ENCODE data around the gene ITM2C. TPM values are rescaled to one million over a fixed set of nuclear protein-coding genes. Genes with fewer than 3 reads are reported as not detected.
A peak's percentile ranks its signal among the peaks of the same experiment; 100 is the strongest.

ITM2C gene
- total and polyA plus RNA-seq, 2 of the 13 experiments (the other 11 are each of a cell fraction or from before 2014, with no cell fraction given) = 70.5 to 270 TPM

DNA sequence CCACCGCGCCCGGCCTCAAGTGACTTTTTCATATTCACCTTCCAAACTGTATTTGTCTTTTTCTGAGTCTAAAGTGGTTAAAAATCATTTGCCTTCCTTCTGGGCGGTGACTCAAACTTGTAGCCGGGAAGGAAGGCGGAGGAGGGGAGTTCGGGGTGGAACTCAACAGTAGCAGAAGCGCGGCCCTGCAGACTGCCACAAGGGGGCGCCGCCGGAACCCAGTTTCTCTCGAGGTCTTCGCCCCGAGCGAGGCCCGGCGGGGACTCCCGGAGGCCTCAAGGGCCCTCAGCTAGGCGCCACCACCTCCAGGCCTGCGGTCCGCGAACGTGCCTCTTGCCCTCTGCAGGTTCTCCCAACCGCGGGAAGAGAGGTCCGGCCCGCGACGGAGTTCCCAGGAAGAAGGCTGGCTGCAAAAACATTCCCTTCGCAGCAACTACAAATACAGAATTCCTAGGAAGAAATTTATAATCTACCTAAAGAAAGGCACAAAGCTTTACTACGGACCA lies 16.8 kb upstream of the ITM2C start (continued):
- TF ChIP-seq HDAC1 (CRISPR knock-in tag; IDR thresholded peaks at IDR 0.05) (peak; percentile 57; the same call in 1 of the 2 replicates), FOXK1 (CRISPR knock-in tag; IDR thresholded peaks at IDR 0.05; ENCODE audit: borderline replicate concordance, low read depth) (no peak), ZNF83 (CRISPR knock-in tag; IDR thresholded peaks at IDR 0.05; ENCODE audit: borderline replicate concordance) (no peak), HNF4G (IDR thresholded peaks at IDR 0.05; ENCODE audit: borderline replicate concordance, low read depth, low read length) (no peak), HNF4G (CRISPR knock-in tag; IDR thresholded peaks at IDR 0.05; ENCODE audit: borderline replicate concordance, low read depth) (0 out of 2 replicates have a peak, but pooled peaks have one; percentile 53), DMAP1 (CRISPR knock-in tag; IDR thresholded peaks at IDR 0.05) (peak; percentile 37; the same call in 1 of the 2 replicates), RFX5 (IDR thresholded peaks at IDR 0.05; ENCODE audit: low read depth, low read length) (no peak), WIZ (CRISPR knock-in tag; IDR thresholded peaks at IDR 0.05) (no peak), PPARG (CRISPR knock-in tag; conservative IDR thresholded peaks at IDR 0.05) (no peak), ISX (CRISPR knock-in tag; conservative IDR thresholded peaks at IDR 0.05) (no peak), FOSL1 (CRISPR knock-in tag; IDR thresholded peaks at IDR 0.05; ENCODE audit: borderline replicate concordance) (no peak), ZNF160 (CRISPR knock-in tag; IDR thresholded peaks at IDR 0.05) (peak; percentile 75; the same call in 1 of the 2 replicates), MEIS1 (CRISPR knock-in tag; IDR thresholded peaks at IDR 0.05; ENCODE audit: borderline replicate concordance) (no peak), POLR2G (IDR thresholded peaks at IDR 0.05; ENCODE audit: low read depth, low read length) (no peak), ZFP1 (CRISPR knock-in tag; IDR thresholded peaks at IDR 0.05) (no peak), CHD2 (IDR thresholded peaks at IDR 0.05; ENCODE audit: low read depth, low read length) (0 out of 2 replicates have a peak, but pooled peaks have one; percentile 42), ZNF780A (CRISPR knock-in tag; IDR thresholded peaks at IDR 0.05) (no peak), SALL1 (CRISPR knock-in tag; IDR thresholded peaks at IDR 0.05) (peak; percentile 73)
- TF ChIP-seq, protein P1, sequence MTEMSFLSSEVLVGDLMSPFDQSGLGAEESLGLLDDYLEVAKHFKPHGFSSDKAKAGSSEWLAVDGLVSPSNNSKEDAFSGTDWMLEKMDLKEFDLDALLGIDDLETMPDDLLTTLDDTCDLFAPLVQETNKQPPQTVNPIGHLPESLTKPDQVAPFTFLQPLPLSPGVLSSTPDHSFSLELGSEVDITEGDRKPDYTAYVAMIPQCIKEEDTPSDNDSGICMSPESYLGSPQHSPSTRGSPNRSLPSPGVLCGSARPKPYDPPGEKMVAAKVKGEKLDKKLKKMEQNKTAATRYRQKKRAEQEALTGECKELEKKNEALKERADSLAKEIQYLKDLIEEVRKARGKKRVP (CRISPR knock-in tag; IDR thresholded peaks at IDR 0.05) = no peak
- TF ChIP-seq, protein P2, sequence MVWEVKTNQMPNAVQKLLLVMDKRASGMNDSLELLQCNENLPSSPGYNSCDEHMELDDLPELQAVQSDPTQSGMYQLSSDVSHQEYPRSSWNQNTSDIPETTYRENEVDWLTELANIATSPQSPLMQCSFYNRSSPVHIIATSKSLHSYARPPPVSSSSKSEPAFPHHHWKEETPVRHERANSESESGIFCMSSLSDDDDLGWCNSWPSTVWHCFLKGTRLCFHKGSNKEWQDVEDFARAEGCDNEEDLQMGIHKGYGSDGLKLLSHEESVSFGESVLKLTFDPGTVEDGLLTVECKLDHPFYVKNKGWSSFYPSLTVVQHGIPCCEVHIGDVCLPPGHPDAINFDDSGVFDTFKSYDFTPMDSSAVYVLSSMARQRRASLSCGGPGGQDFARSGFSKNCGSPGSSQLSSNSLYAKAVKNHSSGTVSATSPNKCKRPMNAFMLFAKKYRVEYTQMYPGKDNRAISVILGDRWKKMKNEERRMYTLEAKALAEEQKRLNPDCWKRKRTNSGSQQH (CRISPR knock-in tag; IDR thresholded peaks at IDR 0.05; ENCODE audit: low read depth) = no peak
- TF ChIP-seq, protein P3, sequence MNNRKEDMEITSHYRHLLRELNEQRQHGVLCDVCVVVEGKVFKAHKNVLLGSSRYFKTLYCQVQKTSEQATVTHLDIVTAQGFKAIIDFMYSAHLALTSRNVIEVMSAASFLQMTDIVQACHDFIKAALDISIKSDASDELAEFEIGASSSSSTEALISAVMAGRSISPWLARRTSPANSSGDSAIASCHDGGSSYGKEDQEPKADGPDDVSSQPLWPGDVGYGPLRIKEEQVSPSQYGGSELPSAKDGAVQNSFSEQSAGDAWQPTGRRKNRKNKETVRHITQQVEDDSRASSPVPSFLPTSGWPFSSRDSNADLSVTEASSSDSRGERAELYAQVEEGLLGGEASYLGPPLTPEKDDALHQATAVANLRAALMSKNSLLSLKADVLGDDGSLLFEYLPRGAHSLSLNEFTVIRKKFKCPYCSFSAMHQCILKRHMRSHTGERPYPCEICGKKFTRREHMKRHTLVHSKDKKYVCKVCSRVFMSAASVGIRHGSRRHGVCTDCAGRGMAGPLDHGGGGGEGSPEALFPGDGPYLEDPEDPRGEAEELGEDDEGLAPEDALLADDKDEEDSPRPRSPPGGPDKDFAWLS (CRISPR knock-in tag; IDR thresholded peaks at IDR 0.05; ENCODE audit: borderline replicate concordance) = no peak
- TF ChIP-seq, protein P4, sequence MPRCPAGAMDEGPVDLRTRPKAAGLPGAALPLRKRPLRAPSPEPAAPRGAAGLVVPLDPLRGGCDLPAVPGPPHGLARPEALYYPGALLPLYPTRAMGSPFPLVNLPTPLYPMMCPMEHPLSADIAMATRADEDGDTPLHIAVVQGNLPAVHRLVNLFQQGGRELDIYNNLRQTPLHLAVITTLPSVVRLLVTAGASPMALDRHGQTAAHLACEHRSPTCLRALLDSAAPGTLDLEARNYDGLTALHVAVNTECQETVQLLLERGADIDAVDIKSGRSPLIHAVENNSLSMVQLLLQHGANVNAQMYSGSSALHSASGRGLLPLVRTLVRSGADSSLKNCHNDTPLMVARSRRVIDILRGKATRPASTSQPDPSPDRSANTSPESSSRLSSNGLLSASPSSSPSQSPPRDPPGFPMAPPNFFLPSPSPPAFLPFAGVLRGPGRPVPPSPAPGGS (CRISPR knock-in tag; IDR thresholded peaks at IDR 0.05) = no peak
- TF ChIP-seq, protein P5, sequence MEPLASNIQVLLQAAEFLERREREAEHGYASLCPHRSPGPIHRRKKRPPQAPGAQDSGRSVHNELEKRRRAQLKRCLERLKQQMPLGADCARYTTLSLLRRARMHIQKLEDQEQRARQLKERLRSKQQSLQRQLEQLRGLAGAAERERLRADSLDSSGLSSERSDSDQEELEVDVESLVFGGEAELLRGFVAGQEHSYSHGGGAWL (CRISPR knock-in tag; IDR thresholded peaks at IDR 0.05) = peak; percentile 87; the same call in 1 of the 2 replicates
- TF ChIP-seq, protein P6, sequence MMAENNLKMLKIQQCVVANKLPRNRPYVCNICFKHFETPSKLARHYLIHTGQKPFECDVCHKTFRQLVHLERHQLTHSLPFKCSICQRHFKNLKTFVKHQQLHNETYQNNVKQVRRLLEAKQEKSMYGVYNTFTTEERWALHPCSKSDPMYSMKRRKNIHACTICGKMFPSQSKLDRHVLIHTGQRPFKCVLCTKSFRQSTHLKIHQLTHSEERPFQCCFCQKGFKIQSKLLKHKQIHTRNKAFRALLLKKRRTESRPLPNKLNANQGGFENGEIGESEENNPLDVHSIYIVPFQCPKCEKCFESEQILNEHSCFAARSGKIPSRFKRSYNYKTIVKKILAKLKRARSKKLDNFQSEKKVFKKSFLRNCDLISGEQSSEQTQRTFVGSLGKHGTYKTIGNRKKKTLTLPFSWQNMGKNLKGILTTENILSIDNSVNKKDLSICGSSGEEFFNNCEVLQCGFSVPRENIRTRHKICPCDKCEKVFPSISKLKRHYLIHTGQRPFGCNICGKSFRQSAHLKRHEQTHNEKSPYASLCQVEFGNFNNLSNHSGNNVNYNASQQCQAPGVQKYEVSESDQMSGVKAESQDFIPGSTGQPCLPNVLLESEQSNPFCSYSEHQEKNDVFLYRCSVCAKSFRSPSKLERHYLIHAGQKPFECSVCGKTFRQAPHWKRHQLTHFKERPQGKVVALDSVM (CRISPR knock-in tag; IDR thresholded peaks at IDR 0.05) = peak; percentile 97
